ACHN (cell line): ENCODE results near the gene GRK5.

Source experiments
- DNase-seq: peaks from one replicate; pipeline ENCODE4 v3.0.0-alpha.2; 2015
- in situ Hi-C: cut with HindIII; loops from 2 replicates; pipeline ENCODE4 v1.10.0; 2017; ENCODE audit warnings: low sequenced_read_pairs, low pct_ligation_motif_present, low pct_unique_long_range_greater_than_20kb

Gene GRK5

DNA sequence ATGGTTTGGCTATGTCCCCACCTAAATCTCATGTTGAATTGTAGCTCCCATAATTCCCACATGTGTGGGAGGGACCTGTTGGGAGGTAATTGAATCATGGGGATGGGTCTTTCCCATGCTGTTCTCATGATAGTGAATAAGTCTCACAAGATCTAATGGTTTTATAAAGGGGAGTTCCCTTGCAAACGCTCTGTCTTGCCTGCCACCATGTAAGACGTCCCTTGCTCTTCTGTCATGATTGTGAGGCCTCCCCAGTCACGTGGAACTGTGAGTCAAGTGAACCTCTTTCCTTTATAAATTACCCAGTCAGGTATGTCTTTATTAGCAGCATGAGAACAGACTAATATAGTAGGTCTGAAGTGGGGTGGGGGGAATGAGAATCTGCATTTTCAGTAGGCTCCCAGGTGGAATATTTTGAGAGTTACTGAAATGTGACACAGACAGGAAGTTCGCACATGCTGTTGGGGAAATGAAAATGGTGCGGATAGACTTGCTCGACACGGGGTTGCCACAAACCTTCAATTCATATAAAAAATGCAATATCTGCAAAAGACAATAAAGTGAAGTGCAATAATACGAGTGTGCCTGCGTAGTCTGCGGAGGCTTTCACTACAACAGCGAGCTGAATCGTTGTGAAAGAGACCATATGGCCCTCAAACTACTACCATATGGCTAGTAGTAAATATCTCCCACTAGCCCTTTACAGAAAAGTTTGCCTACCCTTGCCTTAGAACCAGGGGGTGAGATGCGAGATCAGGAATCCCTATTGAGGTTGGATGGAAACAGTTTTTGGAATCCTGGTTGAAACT is 166.1 kb downstream of the GRK5 start:
- in situ Hi-C loops: no loop called here
- no peak for DNase-seq

DNA sequence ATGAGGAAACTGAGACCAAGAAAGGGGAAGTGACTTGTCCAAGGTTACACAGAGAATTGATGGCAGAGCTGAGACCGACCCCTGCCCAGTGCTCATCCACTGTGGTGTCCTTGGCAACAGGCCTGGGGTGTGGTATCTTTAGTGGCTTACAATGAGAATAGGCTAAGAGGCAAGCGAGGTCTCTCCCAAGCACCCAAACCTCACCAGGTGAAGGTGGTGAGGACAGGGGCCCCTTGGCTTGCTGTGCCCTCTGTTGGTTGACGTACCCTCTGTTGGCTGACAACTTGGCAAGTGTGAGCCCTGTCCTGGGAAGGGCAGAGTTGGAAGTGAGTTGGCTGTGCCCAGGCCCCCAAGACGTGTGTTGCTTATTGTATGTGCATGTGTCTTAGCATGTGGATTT is 166.9 kb downstream of the GRK5 start:
- in situ Hi-C loops: no loop called here
- no peak for DNase-seq

DNA sequence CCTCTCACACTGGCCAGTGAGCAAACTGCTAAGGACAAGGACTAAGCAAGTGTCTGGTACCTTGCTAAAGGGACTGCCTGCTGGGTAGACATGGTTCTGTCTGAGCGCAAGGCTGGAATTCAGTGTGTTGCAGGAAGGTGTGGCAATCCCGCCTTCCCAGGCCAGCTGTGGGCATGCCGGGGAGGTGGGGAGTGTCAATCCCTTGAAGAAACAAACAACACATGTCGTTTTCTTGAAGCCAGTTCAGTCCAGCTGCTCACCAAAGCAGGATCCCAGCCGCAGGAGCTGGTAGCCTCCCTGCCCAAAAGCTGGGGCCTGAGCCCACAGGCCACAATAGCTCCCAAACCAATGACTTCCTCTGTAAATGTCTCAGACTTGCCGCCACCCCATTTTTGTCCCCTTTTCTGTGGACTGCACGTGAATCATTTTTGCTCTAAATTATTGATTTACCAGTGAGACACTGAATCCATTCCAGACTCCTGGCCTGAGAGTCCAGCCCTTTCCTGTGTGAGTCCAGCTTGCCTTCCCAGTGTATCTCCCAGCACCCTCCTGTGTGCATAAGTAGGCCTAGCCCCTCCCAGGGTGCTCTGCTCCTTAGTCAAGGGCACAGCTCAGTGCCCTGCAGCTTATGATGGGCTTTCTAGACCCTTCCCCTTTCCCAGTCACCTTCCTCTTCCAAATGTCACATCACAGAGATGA is 168.4 kb downstream of the GRK5 start:
- in situ Hi-C loops: no loop called here
- DNase-seq: peak; percentile 12

- no peak for DNase-seq
- in situ Hi-C loops: no loop called here
Measured at GRCh38 chr10:119377451-119377957, 170.1 kb downstream of the GRK5 start.

- in situ Hi-C loops: no loop called here
- DNase-seq: no peak
Measured at GRCh38 chr10:119377958-119378736, 170.8 kb downstream of the GRK5 start.

GRCh38 chr10:119378737-119379067 is 171.3 kb downstream of the GRK5 start:
- in situ Hi-C loops: no loop called here
- DNase-seq: no peak

DNA sequence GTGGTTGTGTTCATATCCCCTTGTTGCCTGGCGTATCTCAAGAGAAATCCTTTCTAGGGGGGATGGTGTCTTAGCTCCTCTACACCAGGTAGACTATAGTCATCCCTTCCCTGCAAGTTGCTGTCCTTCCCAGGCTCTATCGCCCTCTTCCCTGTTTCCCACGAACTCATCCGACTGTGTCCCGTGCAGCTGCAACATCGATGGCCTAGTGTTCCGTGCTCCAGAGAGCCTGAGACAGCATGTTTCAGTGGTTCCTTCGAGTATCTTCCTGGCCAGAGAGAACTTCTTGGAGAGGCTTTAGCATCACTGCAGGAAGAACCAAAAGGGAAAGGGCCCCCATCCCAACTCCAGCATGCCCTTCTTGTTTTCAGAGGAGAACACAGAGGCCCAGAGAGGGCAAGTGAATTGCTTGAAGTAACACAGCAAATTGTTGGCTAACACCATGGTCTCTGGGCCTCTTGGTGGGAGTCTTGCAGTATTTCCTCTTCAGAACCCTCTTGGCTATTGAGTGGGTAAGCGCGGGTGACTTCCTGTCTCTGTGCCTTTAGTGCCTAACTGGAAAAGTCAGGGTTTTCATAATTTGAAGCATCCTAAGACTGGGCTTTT is 172.2 kb downstream of the GRK5 start:
- in situ Hi-C loops: no loop called here
- DNase-seq: no peak

- in situ Hi-C loops: no loop called here
- no peak for DNase-seq
Measured at GRCh38 chr10:119383174-119383856, 175.9 kb downstream of the GRK5 start.

GRCh38 chr10:119384127-119384526 is 176.8 kb downstream of the GRK5 start:
- DNase-seq: no peak
- in situ Hi-C loops: no loop called here

DNA sequence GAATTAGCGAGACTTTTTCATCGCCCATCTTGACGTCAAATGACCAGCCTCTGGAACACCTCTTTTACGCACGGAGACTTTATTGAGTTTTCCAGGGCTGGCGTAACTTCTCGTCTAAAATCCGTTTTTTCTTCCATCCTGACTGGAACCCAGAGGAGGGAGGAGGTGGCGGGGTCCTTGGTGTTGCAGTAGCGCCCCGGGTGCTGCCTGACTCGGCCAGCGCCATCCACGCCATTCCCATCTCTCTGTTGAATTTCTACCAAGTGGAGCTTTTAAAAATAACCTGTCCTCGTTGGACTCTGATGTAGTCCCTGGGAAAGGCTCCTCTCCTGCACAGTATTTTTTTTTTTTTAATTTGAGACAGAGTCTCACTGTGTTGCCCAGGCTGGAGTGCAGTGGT is 179.3 kb downstream of the GRK5 start:
- DNase-seq: no peak
- in situ Hi-C loops: no loop called here

- in situ Hi-C loops: no loop called here
- DNase-seq: no peak
Measured at GRCh38 chr10:119388849-119389345, 181.5 kb downstream of the GRK5 start.

DNA sequence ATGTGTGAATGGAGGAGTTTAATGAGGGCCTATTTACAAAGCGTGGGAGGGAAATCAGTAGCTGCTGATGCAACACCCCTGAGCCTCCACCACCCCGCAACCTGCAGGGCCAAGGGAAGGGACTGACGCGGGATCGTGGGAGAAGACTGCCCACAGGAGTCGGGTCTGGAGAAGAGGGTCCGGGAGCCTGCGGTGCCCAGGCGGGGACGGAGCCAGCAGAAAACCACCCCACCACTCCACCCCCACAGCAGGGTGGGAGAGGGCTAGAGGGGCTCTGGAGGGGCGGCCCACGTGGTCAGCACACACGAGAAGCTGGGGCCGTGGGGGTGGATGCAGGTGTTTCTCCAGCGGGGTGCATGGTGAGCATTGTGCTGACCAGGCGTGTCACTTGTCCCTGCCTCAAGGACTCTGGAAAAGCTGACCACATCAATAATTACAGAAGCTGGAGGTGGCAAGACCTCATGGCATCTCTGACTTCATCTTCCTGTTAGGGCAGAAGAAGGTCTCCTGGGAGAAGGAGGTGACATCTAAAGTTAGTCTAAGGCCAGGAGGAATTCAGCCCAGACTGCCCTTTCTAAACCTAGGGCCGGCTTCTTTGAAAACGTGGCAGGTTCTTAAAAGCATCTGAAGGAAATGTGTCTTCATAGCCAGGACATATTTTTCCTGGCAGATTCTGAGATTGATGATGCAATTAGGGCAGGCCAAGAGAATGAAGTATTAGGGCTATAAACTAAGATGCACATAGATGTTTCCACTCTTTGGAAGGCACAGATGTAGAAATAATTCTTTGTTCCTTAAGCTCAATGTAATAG is 184.3 kb downstream of the GRK5 start:
- in situ Hi-C loops: no loop called here

GRCh38 chr10:119393019-119393418 is 185.6 kb downstream of the GRK5 start:
- DNase-seq: no peak
- in situ Hi-C loops: no loop called here

More for the DNA sequence above, 184.3 kb downstream of the GRK5 start:
- DNase-seq: no peak

- no peak for DNase-seq
- in situ Hi-C loops: no loop called here
Measured at GRCh38 chr10:119393421-119393820, 186.1 kb downstream of the GRK5 start.

- in situ Hi-C loops: no loop called here
- DNase-seq: no peak
Measured at GRCh38 chr10:119393845-119394244, 186.5 kb downstream of the GRK5 start.

- in situ Hi-C loops: no loop called here
- no peak for DNase-seq
Measured at GRCh38 chr10:119394657-119395279, 187.4 kb downstream of the GRK5 start.
